NT2/D1 (cell line): ENCODE measurements around the gene NTF3.

Experiments used
- SUZ12 ChIP-seq: IDR thresholded peaks from 2 replicates; pipeline ENCODE4 v1.6.1; 2011; ENCODE audit not compliant: insufficient read length, insufficient read depth; ENCODE audit errors: extremely low read depth
- YY1 ChIP-seq: IDR thresholded peaks from 2 replicates; pipeline ENCODE4 v1.6.1; 2011; ENCODE audit not compliant: insufficient read length, insufficient read depth

DNA sequence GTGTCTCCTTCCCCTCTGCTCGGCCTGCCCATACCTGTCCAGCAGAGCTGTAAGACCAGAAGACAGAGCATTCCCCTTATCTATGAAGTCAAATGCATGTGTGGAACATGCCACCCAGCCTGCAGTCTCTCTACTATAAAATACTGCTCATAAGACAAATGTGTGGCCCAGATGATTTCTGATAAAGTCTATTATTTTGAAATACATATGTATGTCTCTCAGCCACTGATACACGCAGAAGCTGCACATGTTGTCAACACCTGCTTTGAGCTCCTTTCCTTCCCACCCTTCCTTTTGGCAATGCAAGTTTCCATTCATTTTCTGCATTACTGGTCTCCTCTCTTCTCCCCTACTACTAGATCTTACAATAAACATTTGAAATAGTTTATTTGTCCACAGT is 38.8 kb downstream of the NTF3 start:
- no peak for TF ChIP-seq SUZ12
- TF ChIP-seq YY1: no peak
